ENCODE results near the gene LAMA3.
A peak's percentile ranks its signal among the peaks of the same experiment; 100 is the strongest.

LAMA3 gene

DNA sequence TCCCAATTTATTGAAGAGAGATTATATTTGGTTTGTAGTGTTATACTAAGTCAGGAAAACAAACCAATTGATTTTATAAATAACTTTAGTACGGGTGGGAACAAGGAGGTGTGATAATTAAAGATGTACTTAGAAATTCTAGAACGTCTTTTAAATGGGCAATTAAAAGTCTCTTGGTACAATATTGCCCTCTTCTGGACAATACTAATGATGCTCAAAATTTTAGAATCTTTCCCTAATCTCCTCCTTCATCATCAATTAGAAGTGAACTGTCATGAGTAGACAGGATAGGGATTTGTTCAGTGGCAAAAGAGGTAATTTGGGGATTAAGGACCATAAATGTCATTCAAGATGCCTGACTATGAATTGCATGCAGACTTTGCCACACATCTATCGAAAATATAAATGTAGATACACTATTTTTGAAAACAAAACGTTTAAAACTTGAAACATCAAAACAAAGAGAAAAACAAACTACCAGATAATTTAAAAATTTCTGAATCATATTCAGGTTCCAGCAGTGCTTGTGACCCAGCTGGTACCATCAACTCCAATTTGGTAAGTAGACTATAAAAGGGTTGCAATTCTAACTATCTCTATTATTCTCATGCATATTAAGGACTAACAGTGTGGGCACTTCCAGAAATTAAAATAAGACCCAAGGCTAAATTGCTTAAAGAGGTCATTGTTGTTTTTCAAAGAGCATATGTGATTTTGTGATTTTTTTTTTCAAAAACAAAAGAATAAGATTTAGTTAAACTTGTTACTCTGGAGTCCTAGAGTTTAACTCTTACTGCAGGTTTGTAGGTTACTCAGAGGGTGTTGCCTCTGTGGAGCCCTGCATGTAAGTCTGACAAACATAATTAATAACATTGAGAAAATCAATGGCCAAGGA is 123.5 kb downstream of the LAMA3 start:
- no peaks in the 10 kb centered on the region for H4K20me1 ChIP-seq (ENCODE audit: insufficient read depth, low read length)
- H3K4me3 ChIP-seq (ENCODE audit: low read depth in 1 of 2, low read length in 2 of 2), result no peak overlapping the region
- H3K4me1 ChIP-seq (ENCODE audit: insufficient read depth, low read length), result no peaks in the 10 kb centered on the region
- H3K36me3 ChIP-seq (ENCODE audit: insufficient read depth, low read length), result no peaks in the 10 kb centered on the region
- H3K27ac ChIP-seq (ENCODE audit: low read length), result no peak overlapping the region
- no peak for TF ChIP-seq EZH2 (IDR thresholded peaks at IDR 0.05; ENCODE audit: borderline replicate concordance, low read depth, low read length, severe bottlenecking)
- TF ChIP-seq, protein P1, sequence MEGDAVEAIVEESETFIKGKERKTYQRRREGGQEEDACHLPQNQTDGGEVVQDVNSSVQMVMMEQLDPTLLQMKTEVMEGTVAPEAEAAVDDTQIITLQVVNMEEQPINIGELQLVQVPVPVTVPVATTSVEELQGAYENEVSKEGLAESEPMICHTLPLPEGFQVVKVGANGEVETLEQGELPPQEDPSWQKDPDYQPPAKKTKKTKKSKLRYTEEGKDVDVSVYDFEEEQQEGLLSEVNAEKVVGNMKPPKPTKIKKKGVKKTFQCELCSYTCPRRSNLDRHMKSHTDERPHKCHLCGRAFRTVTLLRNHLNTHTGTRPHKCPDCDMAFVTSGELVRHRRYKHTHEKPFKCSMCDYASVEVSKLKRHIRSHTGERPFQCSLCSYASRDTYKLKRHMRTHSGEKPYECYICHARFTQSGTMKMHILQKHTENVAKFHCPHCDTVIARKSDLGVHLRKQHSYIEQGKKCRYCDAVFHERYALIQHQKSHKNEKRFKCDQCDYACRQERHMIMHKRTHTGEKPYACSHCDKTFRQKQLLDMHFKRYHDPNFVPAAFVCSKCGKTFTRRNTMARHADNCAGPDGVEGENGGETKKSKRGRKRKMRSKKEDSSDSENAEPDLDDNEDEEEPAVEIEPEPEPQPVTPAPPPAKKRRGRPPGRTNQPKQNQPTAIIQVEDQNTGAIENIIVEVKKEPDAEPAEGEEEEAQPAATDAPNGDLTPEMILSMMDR (IDR thresholded peaks at IDR 0.05; ENCODE audit: borderline replicate concordance, extremely low read depth, low read length, poor library complexity, severe bottlenecking), result peak; percentile 69
- no peak overlapping the region for H3K4me2 ChIP-seq (ENCODE audit: insufficient read depth, low read length)
- H3K79me2 ChIP-seq (ENCODE audit: insufficient read depth, low read length), result no peaks in the 10 kb centered on the region
- no peak overlapping the region for H2AFZ ChIP-seq (ENCODE audit: low read depth, low read length)
- no peak for DNase-seq
- H3K9ac ChIP-seq (ENCODE audit: low read depth, low read length), result no peak overlapping the region
- H3K27me3 ChIP-seq (ENCODE audit: insufficient read depth, low read length, poor library complexity), result no peaks in the 10 kb centered on the region
- no peaks in the 10 kb centered on the region for H3K9me3 ChIP-seq (ENCODE audit: insufficient read depth, low read length, severe bottlenecking)
- 0 out of 3 replicates have a peak, but pooled peaks have one; percentile 20 for ATAC-seq (ENCODE audit: insufficient read depth, low read depth)

DNA sequence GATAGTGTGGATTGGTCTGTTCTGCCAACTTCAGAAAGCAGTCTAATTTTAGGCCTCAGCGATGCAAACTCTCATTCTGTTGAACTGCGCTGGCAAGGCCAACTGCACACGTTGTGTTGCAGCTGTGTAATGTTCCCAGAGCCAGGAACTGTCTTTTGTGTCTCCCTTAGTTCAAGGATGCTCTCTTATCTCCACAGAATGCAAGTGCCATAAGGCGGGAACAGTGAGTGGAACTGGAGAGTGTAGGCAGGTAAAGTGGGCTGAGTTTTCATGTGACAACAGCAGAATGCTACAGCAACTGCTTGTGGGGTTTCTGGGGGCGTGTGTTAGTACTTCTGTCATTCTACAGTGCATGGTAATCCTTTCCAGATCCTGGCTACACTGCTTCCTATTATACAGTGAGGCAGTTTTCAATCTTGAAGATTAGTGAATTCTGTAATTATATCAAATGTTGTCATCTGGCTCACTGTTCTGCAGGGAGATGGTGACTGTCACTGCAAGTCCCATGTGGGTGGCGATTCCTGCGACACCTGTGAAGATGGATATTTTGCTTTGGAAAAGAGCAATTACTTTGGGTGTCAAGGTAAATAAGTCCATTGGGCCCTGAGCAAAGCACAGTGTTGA is 125.8 kb downstream of the LAMA3 start:
- Histone ChIP-seq H3K4me3 (ENCODE audit: low read depth in 1 of 2, low read length in 2 of 2) (no peak overlapping the region), H3K79me2 (ENCODE audit: insufficient read depth, low read length) (no peaks in the 10 kb centered on the region), H2AFZ (ENCODE audit: low read depth, low read length) (no peak overlapping the region), H3K9ac (ENCODE audit: low read depth, low read length) (no peak overlapping the region), H3K27ac (ENCODE audit: low read length) (no peak overlapping the region), H4K20me1 (ENCODE audit: insufficient read depth, low read length) (no peaks in the 10 kb centered on the region), H3K36me3 (ENCODE audit: insufficient read depth, low read length) (no peaks in the 10 kb centered on the region), H3K4me1 (ENCODE audit: insufficient read depth, low read length) (no peaks in the 10 kb centered on the region), H3K9me3 (ENCODE audit: insufficient read depth, low read length, severe bottlenecking) (no peaks in the 10 kb centered on the region), H3K27me3 (ENCODE audit: insufficient read depth, low read length, poor library complexity) (no peaks in the 10 kb centered on the region), H3K4me2 (ENCODE audit: insufficient read depth, low read length) (no peak overlapping the region)
- DNase-seq (no peak), ATAC-seq (ENCODE audit: insufficient read depth, low read depth) (no peak)
- no peak for TF ChIP-seq EZH2 (IDR thresholded peaks at IDR 0.05; ENCODE audit: borderline replicate concordance, low read depth, low read length, severe bottlenecking)
- TF ChIP-seq, protein P1 (IDR thresholded peaks at IDR 0.05; ENCODE audit: borderline replicate concordance, extremely low read depth, low read length, poor library complexity, severe bottlenecking), result no peak

DNA sequence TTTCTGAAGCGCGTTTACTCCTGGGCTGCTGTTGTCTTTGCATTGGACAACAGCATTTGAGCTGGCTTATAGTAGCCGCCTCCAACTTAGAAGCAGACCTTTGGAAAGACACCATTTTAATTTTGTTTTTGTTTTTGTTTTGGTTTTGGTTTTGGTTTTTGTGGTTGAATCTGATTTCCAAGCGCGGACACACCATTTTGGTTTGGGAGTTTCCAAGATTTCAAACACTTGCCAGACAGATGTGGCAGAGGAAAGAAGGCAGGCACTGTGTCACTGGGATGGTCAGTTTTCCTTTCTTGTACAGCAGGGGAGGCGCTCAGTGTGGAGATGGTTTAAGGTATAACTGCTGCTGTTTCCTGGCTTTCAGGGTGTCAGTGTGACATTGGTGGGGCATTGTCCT is 126.8 kb downstream of the LAMA3 start:
- no peak for ATAC-seq (ENCODE audit: insufficient read depth, low read depth)
- Histone ChIP-seq H4K20me1 (ENCODE audit: insufficient read depth, low read length) (no peaks in the 10 kb centered on the region), H3K9me3 (ENCODE audit: insufficient read depth, low read length, severe bottlenecking) (no peaks in the 10 kb centered on the region), H3K36me3 (ENCODE audit: insufficient read depth, low read length) (no peaks in the 10 kb centered on the region), H3K4me2 (ENCODE audit: insufficient read depth, low read length) (no peak overlapping the region), H3K79me2 (ENCODE audit: insufficient read depth, low read length) (no peaks in the 10 kb centered on the region), H3K4me3 (ENCODE audit: low read depth in 1 of 2, low read length in 2 of 2) (no peak overlapping the region), H3K9ac (ENCODE audit: low read depth, low read length) (no peak overlapping the region), H3K27ac (ENCODE audit: low read length) (no peak overlapping the region), H2AFZ (ENCODE audit: low read depth, low read length) (no peak overlapping the region), H3K27me3 (ENCODE audit: insufficient read depth, low read length, poor library complexity) (no peaks in the 10 kb centered on the region), H3K4me1 (ENCODE audit: insufficient read depth, low read length) (no peaks in the 10 kb centered on the region)
- TF ChIP-seq, protein P1 (IDR thresholded peaks at IDR 0.05; ENCODE audit: borderline replicate concordance, extremely low read depth, low read length, poor library complexity, severe bottlenecking), result no peak
- no peak for TF ChIP-seq EZH2 (IDR thresholded peaks at IDR 0.05; ENCODE audit: borderline replicate concordance, low read depth, low read length, severe bottlenecking)
- DNase-seq, result no peak

All from DND-41 (cell line).